Stimulated activated CD8-positive, alpha-beta memory T cell treated with anti-CD3 and anti-CD28 coated beads, Interleukin-4, amount 100 ng/mL, for 24 hours (primary cell): ENCODE measurements around the gene ZNF749.

Experiments used
- DNase-seq: peaks from one replicate; pipeline ENCODE4 v3.0.0-alpha.2; 2020; ENCODE audit warnings: low read depth

Gene ZNF749

DNA sequence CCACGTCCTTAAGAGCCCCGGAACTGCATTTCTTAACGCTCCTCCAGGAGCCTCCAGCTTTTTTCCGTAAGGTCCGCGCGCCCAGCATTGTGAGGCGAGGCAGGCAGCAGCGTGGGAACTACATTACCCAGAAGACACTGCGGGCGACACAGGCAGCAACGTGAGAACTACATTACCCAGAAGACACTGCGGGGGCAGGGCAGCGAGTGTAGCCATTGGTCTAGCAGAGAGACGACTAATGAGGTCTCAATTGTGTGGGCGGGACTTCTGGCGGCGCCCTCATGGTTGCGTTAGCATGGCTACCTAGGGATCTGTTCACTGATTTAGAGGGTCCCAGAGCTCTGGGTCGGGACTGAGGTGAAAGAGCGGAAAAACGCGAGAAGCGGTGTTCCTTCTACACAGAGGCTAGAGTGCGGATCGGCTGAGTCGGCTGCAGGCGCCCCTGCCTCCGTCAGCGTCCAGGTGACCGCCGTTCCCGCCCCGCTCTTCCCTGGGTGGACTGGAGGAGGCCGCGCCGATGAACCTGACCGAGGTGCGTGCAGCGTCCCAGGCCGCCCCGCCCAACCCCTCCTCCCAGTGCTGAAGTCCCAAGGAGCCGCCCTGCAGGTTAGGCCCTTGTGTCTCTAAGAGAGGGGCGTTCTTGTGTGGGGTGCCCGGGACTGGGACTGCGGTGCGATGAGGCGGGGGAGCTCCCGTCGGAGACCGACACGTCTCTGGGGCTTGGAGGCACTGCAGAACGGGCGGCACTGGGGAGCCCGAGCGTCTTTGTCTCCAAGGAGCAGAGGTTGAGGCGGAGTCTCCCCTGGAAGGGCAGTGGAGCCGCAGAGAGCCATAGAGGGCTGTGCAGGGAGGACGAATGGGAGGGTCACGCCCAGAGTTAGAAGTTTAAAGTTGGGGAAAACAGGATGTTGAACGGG lies at the start of gene ZNF749:
ZNF749 (plus strand) TSS at position 264 of the 917 bp plus-strand sequence; CDS start at position 518, 254 bp downstream.
- DNase-seq = peak; percentile 94

DNA sequence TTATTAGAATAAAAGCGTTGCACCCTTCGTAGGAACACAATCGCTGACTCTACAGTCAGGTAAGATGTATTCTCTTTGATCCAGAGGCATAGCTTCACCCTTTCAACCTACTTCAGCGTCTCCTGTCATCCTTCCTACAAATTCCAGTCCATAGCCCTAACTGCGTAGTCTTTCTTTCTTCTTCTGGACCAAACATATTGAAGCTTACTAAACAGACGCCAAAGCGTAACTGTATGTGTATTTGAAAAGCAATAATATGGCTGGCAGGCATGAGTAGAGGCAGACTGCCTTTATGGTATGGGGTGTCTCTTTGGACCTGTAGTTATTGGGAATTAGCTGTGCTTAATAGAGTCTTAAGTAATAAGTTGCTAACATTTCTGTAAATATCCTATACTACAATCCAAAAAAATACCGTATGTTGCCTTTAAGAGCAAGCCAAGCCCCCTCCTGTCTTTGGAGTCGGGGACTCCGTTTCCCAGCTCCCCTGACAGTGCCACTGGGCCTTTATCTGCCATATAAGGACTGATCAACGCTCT lies 45.9 kb upstream of the ZNF749 start:
- DNase-seq = no peak

DNA sequence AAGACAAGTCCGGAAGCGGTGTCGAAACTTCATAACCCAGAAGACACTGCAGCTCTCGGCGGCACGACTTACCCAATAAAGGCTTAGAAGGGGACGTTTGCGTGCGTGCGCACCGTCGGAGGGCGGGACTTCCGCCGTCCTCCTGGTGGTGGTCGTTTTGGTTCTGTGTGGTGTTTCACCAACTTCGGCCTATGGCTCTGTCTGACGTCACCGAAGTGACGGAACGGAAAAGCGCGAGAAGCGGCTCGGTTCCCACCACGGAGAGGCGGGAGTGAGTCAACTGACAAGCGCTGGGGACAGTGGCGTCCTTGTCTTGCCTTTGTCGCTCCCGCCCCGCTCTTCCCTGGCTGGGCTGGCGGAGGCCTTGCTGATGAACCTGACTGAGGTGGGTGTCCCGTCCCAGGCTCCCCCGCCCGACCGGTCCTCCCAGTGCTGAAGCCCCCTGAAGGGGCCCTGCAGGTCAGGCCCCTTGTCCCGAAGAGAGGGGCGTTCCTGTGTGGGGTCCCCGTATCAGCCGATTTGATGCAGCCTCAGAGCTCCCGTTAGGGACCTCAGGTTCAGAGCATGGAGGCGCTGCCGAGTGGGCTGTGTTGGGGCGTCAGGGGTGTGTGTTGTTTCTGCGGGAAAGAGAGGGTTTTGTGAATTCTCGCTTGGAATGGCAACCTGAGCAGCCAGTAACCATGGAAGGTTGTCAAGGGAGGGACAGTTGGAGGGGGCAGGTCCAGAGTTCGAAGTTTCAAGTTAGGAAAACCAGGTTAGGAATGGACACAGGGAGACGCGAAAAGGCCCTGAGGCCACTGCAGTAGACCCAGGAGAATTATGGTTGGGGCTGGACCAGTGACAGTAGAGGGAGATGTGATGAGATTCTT lies 45.2 kb upstream of the ZNF749 start, which contains the start of gene ZNF548:
ZNF548 (plus strand) TSS at position 125 of the 869 bp plus-strand sequence; CDS start at position 371, 246 bp downstream.
- DNase-seq = peak; percentile 99

DNA sequence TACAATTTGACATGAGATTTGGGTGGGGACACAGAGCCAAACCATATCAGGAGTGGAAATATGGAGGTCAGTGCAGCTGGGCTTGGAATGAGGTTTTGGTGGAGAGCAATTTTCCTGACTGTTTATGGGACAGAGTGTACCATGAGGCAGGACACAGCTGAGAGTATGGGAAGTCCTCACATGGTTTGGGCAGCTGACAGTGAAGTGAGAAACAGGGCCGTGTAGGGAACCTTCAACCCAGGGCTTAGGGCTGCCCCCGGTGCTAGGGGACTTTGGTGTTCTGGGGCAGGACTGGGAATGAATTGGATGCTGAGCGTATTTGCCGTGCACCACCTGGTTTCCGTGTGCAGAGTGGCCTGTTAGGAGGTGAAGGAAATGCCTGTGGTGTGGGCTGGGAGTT lies 39.4 kb upstream of the ZNF749 start:
- no peak for DNase-seq

DNA sequence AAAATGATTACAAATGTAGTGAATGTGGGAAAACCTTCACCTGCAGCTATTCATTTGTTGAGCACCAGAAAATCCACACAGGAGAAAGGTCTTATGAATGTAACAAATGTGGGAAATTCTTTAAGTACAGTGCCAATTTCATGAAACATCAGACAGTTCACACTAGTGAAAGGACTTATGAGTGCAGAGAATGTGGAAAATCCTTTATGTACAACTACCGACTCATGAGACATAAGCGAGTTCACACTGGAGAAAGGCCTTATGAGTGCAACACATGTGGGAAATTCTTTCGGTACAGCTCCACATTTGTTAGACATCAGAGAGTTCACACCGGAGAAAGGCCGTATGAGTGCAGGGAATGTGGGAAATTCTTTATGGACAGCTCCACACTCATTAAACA lies 36.3 kb upstream of the ZNF749 start:
- DNase-seq = no peak

DNA sequence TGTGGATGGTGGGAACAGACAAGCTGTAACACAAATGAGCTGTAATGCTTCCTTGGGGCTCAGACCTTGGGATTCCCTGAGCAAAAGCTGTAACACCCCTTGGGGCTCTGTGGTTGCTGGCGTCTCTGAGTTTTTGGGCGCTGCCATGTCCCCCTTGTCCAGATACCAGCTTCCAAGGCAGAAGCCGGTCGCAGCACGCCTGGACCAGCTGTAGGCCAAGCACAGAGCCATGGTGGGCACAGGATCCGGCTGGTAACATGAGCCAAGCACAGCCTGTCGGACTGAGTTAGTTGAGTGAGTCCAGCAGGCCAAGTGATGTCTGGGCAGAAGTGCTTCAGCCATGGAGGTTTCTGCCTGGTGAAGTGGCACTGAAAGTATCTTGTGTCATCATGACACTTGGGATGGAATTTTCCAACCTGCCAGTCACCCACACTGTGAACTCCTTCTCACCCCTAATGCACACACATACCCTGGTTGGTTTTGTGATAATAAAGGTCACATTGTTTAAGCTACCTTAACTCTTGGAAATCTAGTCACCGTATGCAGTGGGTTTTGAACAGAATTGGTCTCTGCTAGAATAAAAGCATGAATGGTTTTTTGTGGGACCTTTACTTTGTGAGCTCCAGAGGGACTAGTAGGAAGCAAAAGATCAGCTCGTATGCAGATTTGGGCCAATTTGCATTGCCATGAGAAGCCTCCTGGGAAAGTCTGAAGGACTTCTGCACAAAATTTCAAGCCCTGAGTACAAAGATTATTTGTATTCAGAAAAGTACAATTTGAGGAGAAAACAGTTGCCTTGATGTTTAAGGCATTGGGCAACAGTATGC lies 31.2 kb upstream of the ZNF749 start:
- no peak for DNase-seq

DNA sequence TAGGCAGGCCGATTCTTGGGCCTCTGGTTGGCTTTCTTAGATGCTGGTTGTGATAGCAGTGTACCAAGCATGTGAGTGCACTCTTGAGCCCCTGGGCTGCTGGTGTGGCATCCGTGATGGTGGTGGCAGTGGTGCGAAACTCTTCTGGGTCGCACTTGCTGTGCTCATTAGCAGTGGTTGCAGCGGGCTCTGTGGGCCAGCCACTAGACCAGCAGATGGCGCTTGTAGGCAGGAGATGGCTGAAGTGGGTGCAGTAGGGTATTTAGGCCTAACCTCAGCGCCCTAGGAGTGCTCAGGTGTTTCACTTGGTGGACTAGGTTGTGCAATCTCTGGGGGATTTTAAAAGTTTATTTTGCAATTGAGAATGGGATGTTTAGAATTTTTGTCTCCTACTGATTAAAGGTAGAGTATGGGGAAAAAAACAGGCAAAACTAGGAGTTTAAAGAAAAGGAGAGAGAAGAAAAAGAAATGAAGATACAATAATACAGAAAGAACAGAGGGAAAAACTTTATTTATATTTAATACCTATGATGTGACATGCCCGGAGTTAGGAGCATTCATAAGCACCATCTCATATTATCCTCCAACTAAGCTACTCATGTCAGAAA lies 28.5 kb upstream of the ZNF749 start:
- DNase-seq = peak; percentile 49

DNA sequence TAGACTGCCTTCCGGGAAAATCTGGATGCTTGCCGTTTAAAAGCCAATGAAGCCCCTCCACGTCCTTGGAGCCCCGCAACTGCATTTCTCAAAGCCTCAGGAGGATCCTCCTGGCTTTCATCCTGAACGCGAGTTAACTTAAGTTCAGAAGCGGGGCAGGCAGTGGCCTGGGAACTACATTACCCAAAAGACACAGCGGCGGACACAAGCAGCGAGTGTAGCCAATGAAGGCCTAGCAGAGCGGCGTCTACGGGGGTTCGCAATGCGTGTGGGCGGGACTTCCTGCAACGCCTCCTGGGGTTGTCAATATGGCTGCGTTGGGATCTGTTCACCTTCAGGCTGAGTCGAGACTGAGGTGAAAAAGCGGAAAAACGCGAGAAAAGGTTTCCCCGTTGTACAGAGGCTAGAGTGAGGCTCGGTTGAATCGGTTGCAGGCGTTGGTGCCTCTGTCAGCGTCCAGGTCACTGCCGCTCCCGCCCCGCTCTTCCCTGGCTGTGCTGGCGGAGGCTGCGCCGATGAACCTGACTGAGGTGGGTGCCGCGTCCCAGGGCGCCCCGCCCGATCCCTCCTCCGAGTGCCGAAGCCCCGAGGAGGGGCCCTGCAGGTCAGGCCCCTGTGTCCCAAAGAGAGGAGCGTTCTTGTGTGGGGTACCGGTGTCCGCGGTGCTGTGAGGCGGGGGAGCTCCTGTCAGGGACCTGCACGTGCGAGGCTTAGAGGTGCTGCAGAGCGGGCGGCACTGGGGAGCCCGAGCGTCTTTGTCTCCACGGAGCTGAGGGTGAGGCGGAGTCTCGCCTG lies 24.1 kb upstream of the ZNF749 start, which contains the start of gene ZNF17:
ZNF17 (plus strand) TSS at position 285 of the 795 bp plus-strand sequence. CDS start 2,455 bp downstream, outside the sequence.
- DNase-seq = peak; percentile 87

DNA sequence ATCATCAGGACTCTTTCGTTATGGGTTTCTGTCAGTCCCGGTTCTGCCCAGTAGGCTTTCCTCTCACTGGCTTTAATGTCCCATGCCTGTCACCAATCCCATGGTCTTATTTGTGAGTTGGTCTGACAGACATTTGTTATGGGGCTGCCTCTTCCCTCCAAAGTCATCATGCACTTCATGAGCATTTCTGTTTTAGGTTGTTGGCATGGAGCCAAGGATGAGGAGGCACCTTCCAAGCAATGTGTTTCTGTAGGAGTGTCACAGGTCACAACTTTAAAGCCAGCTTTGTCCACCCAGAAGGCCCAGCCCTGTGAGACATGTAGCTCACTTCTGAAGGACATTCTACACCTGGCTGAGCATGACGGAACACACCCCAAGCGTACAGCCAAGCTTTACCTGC lies 15.7 kb upstream of the ZNF749 start:
- no peak for DNase-seq

DNA sequence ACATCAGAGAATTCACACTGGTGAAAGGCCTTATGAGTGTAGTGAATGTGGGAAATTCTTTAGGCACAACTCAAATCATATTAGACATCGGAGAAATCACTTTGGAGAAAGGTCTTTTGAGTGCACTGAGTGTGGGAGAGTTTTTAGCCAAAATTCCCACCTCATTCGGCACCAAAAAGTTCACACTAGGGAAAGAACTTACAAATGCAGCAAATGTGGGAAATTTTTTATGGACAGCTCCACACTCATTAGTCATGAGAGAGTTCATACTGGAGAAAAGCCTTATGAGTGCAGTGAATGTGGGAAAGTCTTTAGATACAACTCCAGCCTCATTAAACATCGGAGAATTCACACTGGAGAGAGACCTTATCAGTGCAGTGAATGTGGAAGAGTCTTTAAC lies 14.1 kb upstream of the ZNF749 start:
- no peak for DNase-seq

DNA sequence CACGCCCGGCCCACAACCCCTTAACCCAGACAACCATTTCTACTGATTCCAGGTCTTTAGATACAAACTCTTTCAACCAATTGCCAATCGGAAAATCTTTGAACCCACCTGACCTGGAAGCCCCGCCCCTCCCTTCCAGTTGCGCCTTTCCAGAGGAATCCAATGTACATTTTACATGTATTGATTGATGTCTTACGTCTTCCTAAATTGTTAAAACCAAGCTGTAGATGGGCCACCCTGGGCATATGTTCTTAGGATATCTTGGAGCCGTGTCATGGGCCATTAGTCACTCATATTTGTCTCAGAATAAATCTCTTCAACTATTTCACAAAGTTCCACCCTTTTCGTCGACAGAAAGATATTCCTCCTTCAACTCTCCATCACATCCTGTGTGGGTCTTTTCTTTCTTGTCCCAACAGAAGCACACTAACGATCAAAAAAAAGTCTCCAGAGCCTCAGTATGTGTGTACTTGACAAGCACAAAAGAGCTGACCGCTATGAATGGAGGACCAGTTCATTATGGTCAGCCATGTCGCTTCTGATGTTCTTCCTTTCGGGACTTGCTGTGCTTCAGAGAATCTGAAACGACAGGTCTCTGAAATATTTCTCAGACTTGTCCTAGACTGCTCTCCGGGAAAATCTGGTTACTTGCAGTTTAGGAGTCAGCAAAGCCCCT lies 601 bp upstream of the ZNF749 start:
- no peak for DNase-seq

DNA sequence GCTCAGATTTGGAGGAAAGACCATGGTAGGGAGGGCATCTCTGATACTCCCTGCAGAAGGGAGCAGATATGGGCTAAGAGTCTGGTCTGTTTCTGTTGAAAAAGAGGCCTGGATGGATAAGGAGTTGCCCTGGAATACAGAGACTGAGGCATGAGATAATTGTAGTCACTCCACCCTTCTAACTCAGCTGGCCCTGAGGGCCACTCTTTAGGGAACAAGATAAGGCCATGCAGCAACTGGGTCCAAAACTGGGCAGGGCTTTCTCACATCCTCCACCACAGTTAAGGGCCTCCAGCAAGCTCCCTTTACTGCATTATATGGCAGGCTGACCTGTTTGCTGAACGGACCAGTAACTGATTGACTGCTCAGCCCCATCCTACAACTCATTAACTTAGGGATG lies 1.3 kb downstream of the ZNF749 start:
- no peak for DNase-seq

DNA sequence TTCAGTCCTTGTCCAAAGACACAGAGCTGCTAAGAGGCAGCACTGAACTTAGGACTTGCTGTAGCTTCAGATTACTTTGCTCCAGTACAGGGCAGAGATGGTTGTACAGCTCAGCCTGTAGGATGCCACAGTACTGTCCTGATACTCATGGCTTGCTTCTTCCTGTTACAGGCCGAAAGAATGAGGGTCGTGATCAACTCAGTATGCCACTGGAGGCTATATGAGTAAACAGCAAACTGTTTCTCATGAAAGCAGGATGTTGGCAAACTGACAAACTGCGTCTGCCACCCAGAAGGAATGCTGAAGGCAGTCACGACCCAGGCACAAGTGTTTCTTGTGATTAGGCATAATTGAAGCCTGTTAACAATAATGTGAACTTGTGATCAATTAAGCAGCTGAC lies 2.8 kb downstream of the ZNF749 start:
- no peak for DNase-seq

DNA sequence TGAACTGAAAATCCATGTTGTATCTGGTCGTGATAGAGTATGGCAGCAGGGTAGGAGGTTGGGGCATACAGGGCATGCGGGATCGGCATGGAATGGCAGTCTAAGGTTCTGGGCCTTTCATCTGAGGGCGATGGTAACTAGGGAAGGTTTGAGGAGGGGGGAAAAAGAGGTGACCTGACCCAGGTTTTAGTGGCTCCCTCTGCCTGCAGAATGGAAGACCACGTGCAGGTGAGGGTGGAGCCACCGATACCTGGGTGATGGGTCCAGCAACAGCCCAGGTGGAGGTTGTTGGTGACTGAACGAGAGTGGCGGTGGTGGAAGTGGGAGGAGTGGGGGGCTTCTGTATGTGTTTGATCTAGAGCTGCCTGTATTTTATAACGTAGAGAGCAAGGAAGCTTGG lies 3.8 kb downstream of the ZNF749 start:
- no peak for DNase-seq

DNA sequence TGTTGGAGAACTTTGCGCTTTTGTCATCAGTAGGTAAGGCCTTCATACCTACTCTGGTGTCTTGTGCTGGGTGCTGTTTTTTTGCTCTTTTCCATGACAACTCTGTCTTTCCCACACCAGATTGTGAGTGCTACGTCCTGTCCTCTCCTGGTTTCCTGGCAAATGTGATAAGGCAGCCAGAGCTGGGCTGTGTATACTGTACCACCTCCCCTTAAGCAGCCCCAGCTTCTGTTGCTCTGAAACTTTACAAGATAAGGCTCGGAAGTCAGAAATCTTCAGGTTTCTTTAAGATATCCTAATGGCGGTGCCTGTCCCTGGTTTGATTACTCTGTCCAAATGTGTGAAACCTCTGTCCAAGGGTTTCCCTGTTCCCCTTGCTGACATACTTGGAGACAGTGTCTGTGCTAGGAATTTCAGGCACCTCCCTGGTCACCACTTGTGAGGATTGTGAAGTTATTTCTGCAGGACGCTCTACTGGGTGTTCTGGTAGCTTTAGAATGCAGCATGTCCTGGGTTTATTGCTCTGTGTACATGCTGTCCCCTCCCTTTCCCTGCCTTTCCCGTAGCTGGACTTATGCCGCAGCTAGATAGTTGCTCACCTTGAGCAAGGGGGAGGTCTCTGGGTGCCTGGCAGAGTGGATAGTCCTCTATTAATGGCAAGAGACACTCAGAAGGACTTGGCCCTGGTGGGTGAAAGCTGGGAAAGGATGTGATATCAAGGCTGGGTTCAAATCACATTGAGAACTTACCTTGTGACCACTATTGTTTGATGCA lies 7.0 kb downstream of the ZNF749 start:
- no peak for DNase-seq

DNA sequence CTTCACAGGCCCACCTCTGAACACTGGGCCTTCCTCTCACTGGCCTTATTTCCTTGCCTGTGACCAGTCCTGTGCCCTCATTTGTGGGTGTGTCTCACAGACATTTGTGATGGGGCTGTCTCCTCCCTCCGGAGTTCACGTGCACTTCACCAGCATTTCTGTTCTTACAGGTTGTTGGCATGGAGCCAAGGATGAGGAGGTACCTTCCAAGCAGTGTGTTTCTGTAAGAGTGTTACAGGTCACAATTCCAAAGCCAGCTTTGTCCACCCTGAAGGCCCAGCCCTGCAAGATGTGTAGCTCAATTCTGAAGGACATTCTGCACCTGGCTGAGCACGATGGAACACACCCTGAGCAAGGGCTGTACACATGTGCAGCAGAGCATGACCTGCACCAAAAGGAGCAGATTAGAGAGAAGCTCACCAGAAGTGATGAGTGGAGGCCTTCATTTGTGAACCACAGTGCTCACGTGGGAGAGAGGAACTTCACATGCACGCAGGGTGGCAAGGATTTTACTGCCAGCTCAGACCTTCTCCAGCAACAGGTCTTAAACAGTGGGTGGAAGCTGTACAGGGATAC lies 8.1 kb downstream of the ZNF749 start:
- no peak for DNase-seq

DNA sequence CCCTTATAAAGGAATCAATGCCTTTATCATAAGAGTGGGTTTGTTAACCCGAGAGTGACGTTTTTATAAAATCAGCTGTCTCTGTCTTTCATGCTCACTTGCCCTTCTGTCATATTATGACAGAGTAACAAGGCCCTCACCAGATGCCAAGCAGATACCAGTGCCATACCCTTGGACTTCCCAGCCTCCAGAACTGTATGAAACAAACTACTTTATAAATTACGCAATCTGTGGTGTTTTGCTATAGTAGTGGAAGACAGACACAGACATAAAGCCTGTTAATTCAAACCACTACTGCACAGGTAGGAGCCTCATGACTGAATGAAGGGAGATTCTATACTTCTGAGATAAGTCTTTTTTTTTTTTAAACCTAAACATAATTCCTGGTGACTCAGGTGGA lies 17.2 kb downstream of the ZNF749 start:
- DNase-seq = no peak

DNA sequence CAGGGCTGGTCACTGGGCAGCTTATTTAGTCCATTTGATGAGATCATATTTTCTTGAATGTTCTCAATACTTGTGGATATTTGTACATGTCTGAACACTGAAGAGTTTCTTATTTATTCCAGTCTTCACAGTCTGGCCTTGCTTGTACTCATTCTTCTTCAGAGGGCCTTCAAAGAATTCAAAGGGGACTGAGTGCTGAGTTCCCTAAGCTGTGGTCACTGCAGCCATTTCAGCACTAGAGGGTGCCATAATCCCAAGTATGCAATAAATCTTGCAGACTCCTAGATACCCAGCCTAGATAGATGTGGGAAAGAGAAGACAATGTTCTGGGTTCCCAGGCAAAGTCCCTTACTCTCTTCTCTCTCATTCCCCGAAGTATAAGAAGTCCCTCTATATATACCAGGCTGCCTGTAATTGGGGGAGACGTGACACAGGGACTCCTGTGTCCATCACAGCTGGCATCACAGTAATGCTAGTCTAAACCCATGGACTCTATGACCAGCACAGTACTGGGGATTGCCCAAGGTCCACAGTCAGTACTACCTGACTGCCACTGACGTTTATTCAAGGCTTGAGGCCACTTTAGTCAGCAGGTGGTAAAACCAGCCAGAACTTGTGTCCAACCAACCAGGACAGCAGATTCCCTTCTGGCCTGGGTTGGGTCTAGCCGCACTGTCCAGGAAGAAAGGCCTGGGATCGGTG lies 30.7 kb downstream of the ZNF749 start:
- no peak for DNase-seq
